Measurements from ENCODE around the gene MEA1.

Gene MEA1

DNA sequence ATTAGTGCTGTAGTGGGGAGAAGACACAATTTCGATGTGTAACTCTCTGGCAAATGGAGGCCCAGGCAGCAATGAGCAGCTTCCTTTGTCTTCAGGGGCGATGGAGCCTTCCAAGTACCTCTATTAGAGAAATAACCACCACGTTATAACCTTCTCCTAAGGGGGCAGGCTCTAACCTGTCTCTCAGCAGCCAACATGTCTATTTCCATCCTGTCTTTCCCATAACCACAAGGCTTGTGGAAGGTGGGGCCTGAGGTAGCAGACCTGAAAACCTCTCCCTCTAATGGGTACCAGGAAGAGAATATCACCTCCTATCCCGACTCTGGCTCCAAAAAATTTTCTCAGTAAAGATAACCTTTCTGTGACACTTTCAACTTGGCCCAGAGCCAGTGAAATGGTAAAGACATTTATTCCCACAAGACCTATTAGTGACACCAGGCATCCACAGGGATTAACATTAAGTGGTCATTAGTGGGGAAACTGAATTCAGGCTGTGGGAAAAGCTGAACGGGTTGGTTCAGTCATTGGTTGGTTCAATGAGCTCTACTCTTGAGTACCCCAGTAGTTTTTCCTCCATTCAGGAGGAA, 38.7 kb downstream of the MEA1 start:
- TF ChIP-seq TAF1 (IDR thresholded peaks at IDR 0.05; ENCODE audit: low read depth) = no peak
- no peak for TF ChIP-seq FOXM1 (IDR thresholded peaks at IDR 0.05; ENCODE audit: borderline replicate concordance, low read depth)
- TF ChIP-seq CEBPB (IDR thresholded peaks at IDR 0.05) = no peak
- no peak for TF ChIP-seq EGR1 (IDR thresholded peaks at IDR 0.05)
- TF ChIP-seq REST (IDR thresholded peaks at IDR 0.05; ENCODE audit: low read depth) = no peak
- TF ChIP-seq ZBTB7A (IDR thresholded peaks at IDR 0.05; ENCODE audit: low read depth) = no peak
- TF ChIP-seq, protein P1, sequence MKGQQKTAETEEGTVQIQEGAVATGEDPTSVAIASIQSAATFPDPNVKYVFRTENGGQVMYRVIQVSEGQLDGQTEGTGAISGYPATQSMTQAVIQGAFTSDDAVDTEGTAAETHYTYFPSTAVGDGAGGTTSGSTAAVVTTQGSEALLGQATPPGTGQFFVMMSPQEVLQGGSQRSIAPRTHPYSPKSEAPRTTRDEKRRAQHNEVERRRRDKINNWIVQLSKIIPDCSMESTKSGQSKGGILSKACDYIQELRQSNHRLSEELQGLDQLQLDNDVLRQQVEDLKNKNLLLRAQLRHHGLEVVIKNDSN (IDR thresholded peaks at IDR 0.05) = no peak
- TF ChIP-seq, protein P2, sequence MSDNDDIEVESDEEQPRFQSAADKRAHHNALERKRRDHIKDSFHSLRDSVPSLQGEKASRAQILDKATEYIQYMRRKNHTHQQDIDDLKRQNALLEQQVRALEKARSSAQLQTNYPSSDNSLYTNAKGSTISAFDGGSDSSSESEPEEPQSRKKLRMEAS (IDR thresholded peaks at IDR 0.05) = no peak
- no peak for TF ChIP-seq TCF12 (IDR thresholded peaks at IDR 0.05; ENCODE audit: low read depth)
- no peak for TF ChIP-seq CREB1 (IDR thresholded peaks at IDR 0.05; ENCODE audit: low read depth)
- TF ChIP-seq EP300 (IDR thresholded peaks at IDR 0.05; ENCODE audit: borderline replicate concordance) = no peak
- no peak for TF ChIP-seq RAD21 (IDR thresholded peaks at IDR 0.05; ENCODE audit: low read depth)
- TF ChIP-seq TEAD4 (IDR thresholded peaks at IDR 0.05) = no peak

DNA sequence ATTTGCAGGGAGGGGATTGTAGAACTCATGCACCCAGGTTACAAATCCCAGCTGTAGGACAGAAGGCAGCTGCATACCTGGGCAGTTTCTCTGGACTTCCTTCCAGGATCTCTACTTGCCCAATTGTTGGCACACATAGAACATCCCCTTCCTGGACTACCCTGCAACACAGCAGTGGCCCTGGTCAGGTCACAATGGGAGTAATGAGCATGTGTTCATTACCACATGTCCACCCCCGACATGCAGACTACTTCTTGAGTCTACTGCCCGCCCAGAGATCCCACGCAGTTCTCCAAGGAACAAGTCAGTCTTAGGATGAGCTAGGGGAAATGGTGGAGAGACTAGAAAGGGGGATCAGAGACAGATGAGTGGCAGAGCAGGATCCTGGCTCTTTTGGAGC, 39.8 kb downstream of the MEA1 start:
- no peak for TF ChIP-seq TEAD4 (IDR thresholded peaks at IDR 0.05)
- TF ChIP-seq, protein P2 (IDR thresholded peaks at IDR 0.05) = no peak
- no peak for TF ChIP-seq NFIC (IDR thresholded peaks at IDR 0.05)
- TF ChIP-seq CEBPB (IDR thresholded peaks at IDR 0.05) = no peak
- no peak for TF ChIP-seq REST (IDR thresholded peaks at IDR 0.05; ENCODE audit: low read depth)
- TF ChIP-seq EP300 (IDR thresholded peaks at IDR 0.05; ENCODE audit: borderline replicate concordance) = no peak
- TF ChIP-seq YY1 (IDR thresholded peaks at IDR 0.05; ENCODE audit: low read depth) = no peak
- TF ChIP-seq ZBTB7A (IDR thresholded peaks at IDR 0.05; ENCODE audit: low read depth) = no peak
- TF ChIP-seq RAD21 (IDR thresholded peaks at IDR 0.05; ENCODE audit: low read depth) = no peak
- no peak for TF ChIP-seq CREB1 (IDR thresholded peaks at IDR 0.05; ENCODE audit: low read depth)
- TF ChIP-seq EGR1 (IDR thresholded peaks at IDR 0.05) = no peak

DNA sequence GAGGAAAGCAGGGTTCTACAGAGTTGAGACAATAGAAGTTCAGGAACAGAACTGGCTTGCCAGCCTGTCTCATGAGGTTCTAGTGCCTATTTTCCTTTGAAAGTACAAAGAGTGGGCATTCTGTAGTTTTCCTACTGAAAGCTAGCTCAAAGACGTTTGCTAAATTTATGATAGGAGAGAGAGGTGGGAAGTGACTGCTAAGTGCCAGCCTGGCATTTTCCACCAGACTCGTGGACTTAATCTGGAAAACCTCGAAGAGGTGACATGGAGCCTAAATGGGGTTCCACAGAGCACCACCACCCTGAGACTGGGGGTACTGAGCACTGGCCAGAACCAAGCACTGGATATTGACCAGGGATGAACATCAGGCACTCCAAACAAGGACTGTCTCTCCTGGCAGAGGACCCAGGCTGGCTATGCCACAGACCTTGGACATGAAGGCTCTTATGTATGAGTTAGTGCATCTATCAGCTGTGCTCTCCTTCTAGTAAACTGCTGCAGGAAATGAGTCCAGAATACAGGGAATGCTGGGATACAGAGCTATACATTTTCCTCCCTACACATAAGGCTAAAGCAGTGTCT, 41.9 kb downstream of the MEA1 start:
- TF ChIP-seq TEAD4 (IDR thresholded peaks at IDR 0.05) (no peak), NFIC (IDR thresholded peaks at IDR 0.05) (no peak), CREB1 (IDR thresholded peaks at IDR 0.05; ENCODE audit: low read depth) (no peak), YY1 (IDR thresholded peaks at IDR 0.05; ENCODE audit: low read depth) (no peak), RAD21 (IDR thresholded peaks at IDR 0.05; ENCODE audit: low read depth) (no peak), EP300 (IDR thresholded peaks at IDR 0.05; ENCODE audit: borderline replicate concordance) (no peak), REST (IDR thresholded peaks at IDR 0.05; ENCODE audit: low read depth) (no peak), FOXM1 (IDR thresholded peaks at IDR 0.05; ENCODE audit: borderline replicate concordance, low read depth) (no peak), EGR1 (IDR thresholded peaks at IDR 0.05) (no peak)
- TF ChIP-seq, protein P2 (IDR thresholded peaks at IDR 0.05) = no peak

GRCh38 chr6:42970871-42971612, 42.7 kb downstream of the MEA1 start:
- no peak for TF ChIP-seq EGR1 (IDR thresholded peaks at IDR 0.05)
- TF ChIP-seq, protein P2 (IDR thresholded peaks at IDR 0.05) = no peak
- no peak for TF ChIP-seq NFIC (IDR thresholded peaks at IDR 0.05)
- no peak for TF ChIP-seq EP300 (IDR thresholded peaks at IDR 0.05; ENCODE audit: borderline replicate concordance)
- TF ChIP-seq REST (IDR thresholded peaks at IDR 0.05; ENCODE audit: low read depth) = no peak
- TF ChIP-seq FOXM1 (IDR thresholded peaks at IDR 0.05; ENCODE audit: borderline replicate concordance, low read depth) = no peak
- TF ChIP-seq, protein P1 (IDR thresholded peaks at IDR 0.05) = no peak
- no peak for TF ChIP-seq TEAD4 (IDR thresholded peaks at IDR 0.05)
- no peak for TF ChIP-seq RAD21 (IDR thresholded peaks at IDR 0.05; ENCODE audit: low read depth)
- TF ChIP-seq TAF1 (IDR thresholded peaks at IDR 0.05; ENCODE audit: low read depth) = no peak
- no peak for TF ChIP-seq CEBPB (IDR thresholded peaks at IDR 0.05)
- TF ChIP-seq ZBTB7A (IDR thresholded peaks at IDR 0.05; ENCODE audit: low read depth) = no peak
- TF ChIP-seq CREB1 (IDR thresholded peaks at IDR 0.05; ENCODE audit: low read depth) = no peak
- no peak for TF ChIP-seq TCF12 (IDR thresholded peaks at IDR 0.05; ENCODE audit: low read depth)
- TF ChIP-seq YY1 (IDR thresholded peaks at IDR 0.05; ENCODE audit: low read depth) = no peak

All from Ishikawa (cell line).